ENCODE measurements around the gene BCL2L13. TPM values are rescaled to one million over a fixed set of nuclear protein-coding genes. Genes with fewer than 3 reads are reported as not detected.
A peak's percentile ranks its signal among the peaks of the same experiment; 100 is the strongest.
"Not testable (repeated sequence)": the region's sequence is repeated elsewhere in the genome, so short reads cannot be mapped to it uniquely, and the experiment has no call there.

BCL2L13 gene
- total RNA-seq, 1 experiment from 2014 or later, result 41.1 TPM

- DNase-seq (ENCODE audit: low read depth), result no peak
Observed at GRCh38 chr22:17761138-17761488, 122.6 kb downstream of the BCL2L13 start.

GRCh38 chr22:17763442-17763841, 124.9 kb downstream of the BCL2L13 start:
- not testable (repeated sequence) for DNase-seq (ENCODE audit: low read depth)

GRCh38 chr22:17764036-17764435, 125.5 kb downstream of the BCL2L13 start:
- DNase-seq (ENCODE audit: low read depth), result no peak

- not testable (repeated sequence) for DNase-seq (ENCODE audit: low read depth)
Observed at GRCh38 chr22:17764852-17765251, 126.3 kb downstream of the BCL2L13 start.

- DNase-seq (ENCODE audit: low read depth), result no peak
Observed at GRCh38 chr22:17767233-17768065, 128.9 kb downstream of the BCL2L13 start.

- DNase-seq (ENCODE audit: low read depth), result no peak
Observed at GRCh38 chr22:17769013-17769715, 130.6 kb downstream of the BCL2L13 start.

- DNase-seq (ENCODE audit: low read depth), result no peak
Observed at GRCh38 chr22:17769716-17770082, 131.1 kb downstream of the BCL2L13 start.

GRCh38 chr22:17770180-17771077, 131.9 kb downstream of the BCL2L13 start:
- DNase-seq (ENCODE audit: low read depth), result no peak

GRCh38 chr22:17772249-17772957, 133.8 kb downstream of the BCL2L13 start:
- peak; percentile 71 for DNase-seq (ENCODE audit: low read depth)

- peak; percentile 51 for DNase-seq (ENCODE audit: low read depth)
Observed at GRCh38 chr22:17772958-17773605, 134.5 kb downstream of the BCL2L13 start.

- peak; percentile 39 for DNase-seq (ENCODE audit: low read depth)
Observed at GRCh38 chr22:17773606-17774205, 135.1 kb downstream of the BCL2L13 start.

GRCh38 chr22:17774206-17774925, 135.8 kb downstream of the BCL2L13 start, which contains the start of gene BID:
TSS of gene BID (minus strand) at chr22:17774469. CDS start at chr22:17750116, 24,353 bp downstream.
- DNase-seq (ENCODE audit: low read depth), result peak; percentile 25

GRCh38 chr22:17774926-17775685, 136.5 kb downstream of the BCL2L13 start:
- no peak for DNase-seq (ENCODE audit: low read depth)

- no peak for DNase-seq (ENCODE audit: low read depth)
Observed at GRCh38 chr22:17775781-17776465, 137.4 kb downstream of the BCL2L13 start.

- DNase-seq (ENCODE audit: low read depth), result no peak
Observed at GRCh38 chr22:17777005-17777716, 138.6 kb downstream of the BCL2L13 start.

- DNase-seq (ENCODE audit: low read depth), result no peak
Observed at GRCh38 chr22:17777717-17778044, 139.1 kb downstream of the BCL2L13 start.

- no peak for DNase-seq (ENCODE audit: low read depth)
Observed at GRCh38 chr22:17778412-17778976, 139.9 kb downstream of the BCL2L13 start.
